GM19351 (cell line): Measurements from ENCODE around the gene PHLDA3.

Experiments used
- ATAC-seq: cut with Tn5 transposase; IDR thresholded peaks from one replicate; pipeline ENCODE4 v1.9.1; 2021; ENCODE audit warnings: mild to moderate bottlenecking, moderate library complexity; ENCODE audit not compliant: unreplicated experiment

Gene PHLDA3

DNA sequence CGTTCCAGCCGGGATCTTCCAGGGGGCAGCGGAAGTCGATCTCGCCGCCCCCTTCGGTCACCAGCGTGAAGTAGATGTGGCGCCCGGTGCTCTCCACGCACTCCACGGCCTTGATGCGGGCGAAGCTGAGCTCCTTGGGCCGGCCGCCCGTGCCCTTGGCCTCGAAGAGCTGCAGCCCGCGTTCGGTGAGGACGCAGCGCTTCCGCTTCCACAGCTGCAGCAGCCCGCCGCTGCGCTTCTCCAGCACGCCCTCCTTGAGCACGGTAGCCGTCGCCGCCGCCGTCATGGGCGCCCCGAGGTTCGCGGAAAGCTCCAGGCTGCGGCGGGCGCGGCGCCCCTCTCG lies 516 bp downstream of the PHLDA3 start:
- ATAC-seq, result peak; percentile 52

DNA sequence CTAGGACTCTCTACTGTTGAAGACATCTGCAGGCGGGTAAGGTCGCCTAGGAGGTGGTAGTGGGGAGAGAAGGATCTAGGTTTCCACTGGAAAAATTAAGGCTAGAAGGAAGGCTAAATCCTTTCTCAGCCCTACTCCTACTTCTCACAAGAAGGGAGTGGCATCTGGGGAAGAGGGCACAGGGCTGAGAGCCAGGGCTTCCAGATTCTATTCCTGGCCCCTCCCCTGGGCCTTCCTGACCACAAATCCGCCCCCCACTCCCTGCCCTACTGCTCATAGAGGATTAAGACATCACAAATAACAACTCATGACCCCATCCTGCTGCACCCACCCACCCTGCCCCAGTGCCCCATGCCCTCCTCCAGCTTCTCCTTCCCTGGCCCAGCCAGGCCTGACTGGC lies 2.5 kb downstream of the PHLDA3 start:
- no peak for ATAC-seq

DNA sequence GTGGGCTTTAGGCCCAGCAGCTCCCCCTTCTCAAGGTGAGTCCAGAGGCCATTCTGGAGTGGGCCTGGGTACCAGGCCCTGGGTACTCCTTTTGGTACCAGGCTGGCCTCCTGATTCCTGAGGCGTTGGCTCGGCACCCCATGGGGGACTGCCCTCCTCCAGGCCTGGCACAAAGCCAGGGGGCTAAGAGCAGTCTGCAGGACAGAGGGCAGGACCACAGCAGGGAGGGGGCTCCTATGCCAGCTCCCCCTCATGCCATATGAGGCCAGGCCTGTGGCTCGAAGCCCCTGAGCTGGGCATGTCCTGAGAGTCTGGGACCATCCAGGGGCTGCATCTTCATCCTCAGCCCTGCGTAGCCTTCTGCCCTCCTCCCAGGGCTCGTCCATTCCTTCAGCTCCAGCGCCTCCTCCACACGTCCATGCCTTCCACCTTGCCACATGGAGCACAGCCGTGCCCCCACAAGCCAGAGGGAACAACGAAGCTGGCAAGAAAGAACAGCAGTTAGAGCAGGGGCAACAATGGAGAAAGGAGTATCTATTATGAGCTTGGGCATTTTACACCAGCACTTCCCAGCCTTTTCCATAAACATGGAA lies 3.2 kb downstream of the PHLDA3 start:
- ATAC-seq, result no peak

DNA sequence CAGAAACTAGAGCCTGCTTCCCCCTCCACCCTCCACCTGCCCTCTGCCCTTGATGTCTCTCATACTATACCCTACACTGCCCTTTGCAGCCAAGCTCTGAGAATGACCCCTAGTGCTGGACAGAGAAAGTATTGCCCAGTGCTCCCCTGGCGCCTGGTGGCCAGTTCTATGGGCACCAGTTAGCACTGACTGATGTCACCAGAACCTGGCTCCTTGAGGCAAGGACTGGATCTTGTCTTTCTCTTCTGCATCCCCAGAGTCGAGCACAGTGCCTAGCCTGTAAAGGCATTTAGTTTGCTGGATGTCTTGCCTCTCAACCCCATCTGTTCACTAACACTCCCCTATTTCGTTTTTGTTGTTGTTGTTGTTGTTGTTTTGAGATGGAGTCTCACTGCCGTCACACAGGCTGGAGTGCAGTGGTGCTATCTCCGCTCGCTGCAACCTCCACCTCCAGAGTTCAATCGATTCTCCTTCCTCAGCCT lies 5.9 kb downstream of the PHLDA3 start:
- ATAC-seq, result no peak

DNA sequence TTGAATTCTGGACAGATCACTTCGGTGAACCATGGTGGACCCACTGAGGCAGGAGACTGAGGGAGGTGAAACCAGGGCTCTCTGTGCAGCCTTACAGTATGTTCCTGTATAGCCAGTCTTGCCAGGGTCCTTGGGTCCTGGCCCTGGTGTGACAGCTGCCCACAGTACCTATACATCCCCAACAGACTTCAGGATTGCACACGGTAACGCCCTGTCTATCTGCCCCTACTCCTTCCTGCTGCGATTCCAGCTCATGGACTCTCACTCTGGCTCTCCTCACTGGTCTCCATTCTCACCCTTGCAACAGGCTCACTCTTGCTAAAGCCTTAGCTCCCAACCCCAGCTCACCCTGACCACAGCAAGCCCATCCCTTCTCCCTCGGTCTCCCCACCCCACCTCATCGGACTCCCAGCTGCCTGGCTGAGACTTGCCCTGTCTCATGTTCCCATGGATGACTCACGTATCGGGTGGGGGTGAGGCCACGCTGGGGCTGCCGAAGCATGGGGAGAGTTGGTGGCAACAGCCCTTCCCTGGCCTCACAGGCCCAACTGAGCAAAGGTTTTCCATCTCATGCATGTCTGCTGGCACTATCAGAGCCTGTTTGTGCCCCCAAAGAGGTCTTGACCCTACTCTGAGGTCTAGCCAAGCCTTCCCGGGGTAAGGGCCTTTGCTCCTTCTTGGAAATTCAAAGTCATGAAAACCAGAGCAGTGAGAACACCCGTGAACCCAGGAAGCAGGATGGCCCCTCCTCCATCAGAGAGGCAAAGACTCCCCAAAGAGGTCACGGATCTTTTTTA lies 7.1 kb downstream of the PHLDA3 start:
- no peak for ATAC-seq

DNA sequence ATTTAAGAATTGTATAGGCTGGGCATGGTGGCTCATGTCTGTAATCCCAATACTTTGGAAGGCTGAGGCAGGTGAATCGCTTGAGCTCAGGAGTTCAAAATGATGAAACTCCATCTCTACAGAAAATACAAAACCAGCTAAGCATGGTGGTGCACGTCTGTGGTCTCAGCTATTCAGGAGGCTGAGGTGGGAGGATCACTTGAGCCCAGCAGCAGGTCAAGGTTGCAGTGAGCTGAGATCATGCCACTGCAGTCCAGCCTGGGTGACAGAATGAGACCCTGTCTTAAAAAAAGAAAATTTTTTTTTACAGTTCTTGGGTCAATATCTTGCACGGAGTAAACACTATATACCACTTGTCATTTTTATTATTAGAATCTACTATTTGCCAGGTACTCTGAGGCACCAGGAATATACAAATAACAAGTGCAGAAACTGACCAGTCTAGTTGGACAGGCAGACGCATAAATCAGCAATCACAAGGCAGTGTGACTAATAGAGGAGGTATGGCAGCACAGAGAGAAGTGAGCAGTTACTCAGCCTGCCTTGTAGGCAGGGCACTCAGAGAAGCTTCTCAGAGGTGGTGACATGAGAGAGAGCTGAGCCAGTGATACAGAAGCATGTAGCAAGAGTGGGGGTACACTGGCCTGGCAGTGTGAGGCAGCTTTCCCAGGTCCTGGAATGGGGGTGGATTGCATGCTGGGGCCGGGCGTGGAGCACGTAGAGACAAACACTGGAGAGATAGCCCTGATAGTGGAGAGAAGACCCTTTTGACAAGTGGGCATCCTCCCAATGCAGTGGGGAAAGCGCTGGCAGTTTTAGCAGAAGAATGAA lies 8.0 kb downstream of the PHLDA3 start:
- no peak for ATAC-seq

DNA sequence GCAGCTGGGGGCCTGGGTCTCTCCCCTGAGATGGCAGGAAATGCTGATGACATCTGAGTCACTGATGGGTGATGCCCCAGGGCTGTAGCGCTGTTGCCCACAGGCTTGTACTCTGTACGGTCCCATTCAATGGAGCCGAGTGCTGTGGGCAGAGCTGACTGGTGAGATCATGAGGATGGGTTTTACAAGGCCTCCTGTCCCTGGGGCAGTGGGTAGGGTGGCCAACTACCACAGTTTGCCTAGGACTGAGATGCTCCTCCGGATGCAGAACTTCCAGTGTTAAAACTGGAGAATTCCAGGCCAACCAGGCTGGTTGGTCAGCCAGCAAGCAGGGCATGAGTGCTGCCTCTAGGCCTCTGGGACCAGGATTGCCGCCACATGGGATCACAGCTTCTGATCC lies 9.2 kb downstream of the PHLDA3 start:
- ATAC-seq, result no peak

DNA sequence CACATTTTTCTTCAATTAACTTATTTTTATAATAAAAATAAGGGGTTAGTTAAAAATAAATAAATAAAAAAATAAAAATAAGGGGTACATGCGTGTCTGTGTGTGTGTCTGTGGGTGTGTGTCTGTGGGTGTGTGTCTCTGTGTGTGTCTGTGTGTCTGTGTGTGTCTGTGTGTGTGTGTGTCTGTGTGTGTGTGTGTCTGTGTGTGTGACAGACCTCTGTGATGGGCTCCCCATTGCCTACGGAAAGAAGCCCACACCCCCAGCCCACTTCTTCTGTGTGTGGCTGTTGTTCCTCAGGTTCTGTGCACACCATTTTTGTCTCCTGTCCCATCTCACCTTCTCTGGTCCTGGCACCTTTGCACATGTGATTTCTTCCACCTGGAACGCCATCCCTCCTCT lies 9.9 kb downstream of the PHLDA3 start:
- ATAC-seq, result no peak

DNA sequence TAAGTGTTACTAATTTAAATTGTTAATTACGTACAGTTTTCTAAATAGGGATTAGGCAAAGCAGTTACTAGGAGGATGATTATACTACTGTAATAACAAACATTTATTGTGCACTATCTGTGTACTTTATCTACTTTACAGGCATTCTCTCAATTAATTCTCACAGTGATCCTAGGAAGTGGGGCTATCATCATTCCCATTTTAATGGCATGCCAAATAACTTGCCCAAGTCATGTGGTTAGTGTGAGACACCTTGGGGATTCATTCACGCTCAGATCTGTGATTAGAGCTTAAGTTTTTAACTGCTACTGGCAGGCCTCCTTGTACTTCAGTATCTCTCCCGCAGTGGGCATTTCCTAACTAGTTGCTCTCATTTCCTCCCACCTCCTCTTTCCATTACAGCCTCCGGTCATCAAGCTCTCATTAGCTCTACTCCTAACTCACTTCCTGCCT lies 11.5 kb downstream of the PHLDA3 start:
- ATAC-seq, result no peak

DNA sequence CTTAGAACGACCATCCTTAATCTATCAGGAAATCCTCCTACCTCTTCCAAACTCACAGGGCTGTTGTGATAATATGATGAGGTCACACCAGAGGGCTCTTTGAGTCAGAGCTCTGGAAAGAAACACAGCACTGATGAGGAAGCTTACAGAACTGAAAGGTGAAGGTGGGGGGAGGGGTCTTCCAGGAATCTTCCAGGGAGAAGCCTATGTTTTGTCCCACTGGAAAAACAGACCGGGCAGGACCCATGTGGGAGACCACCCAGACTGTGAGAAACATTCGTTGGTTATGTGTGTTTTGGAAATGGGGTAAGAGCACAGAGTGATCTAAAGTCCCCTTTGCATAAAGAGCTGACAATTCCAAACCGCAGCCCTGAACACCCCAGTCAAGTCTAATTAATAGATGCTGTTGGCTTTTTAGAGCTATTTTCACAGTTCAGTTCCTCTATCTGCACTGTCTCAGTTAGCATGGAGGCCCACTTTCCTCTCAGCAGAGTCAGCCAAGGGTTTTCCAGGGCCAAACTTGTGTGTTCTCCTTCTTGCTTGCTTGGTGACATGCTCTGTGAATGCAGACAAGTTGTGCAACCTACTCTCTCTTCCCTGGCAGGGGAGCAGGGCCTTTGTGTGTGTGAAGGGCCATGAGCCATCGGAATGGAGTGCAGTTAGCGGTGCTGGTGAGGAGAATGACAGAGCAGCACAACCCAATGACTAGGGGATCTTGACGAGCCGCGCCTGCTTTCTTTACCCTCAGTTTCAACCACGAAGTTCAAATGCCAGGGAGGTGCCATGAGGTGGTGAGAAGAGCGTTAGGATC lies 12.3 kb downstream of the PHLDA3 start:
- ATAC-seq, result peak; percentile 67

DNA sequence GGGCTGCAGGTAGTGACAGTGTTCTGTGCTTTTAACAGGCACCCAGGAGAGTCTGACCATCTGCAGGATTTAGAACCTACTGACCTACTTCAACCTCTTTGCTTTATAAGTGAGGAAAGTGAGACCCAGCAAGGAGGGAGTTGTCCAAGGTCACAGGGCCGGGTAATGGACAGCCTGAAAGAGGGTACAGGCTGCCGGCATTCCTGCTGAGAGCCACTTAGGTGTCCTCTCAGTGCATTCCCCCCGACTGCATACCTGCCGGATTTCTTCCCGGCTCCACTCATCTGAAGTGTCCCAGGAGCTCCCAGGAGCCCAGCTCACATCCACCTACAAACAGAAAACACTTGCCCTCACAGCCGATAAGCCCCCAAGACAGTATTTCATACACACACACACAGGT lies 13.9 kb downstream of the PHLDA3 start:
- no peak for ATAC-seq

DNA sequence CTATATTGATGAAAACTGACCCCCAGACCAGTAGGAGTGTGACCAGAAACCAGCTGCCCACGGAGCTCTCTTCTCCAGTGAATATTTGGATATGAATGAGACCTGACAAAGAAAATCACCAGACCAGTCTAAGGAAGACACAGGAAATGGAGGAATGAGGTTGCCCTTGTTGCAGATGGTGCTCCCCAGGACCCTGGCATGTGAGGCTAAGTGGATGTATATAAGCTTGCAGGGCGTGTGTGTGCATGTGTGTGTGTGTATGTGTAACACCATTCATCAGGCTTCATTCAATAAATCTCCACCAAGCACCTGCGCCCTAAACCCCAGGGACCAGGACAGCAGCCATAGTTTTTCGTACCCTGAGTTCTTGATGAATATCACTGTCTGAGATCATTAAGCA lies 14.4 kb downstream of the PHLDA3 start:
- no peak for ATAC-seq

DNA sequence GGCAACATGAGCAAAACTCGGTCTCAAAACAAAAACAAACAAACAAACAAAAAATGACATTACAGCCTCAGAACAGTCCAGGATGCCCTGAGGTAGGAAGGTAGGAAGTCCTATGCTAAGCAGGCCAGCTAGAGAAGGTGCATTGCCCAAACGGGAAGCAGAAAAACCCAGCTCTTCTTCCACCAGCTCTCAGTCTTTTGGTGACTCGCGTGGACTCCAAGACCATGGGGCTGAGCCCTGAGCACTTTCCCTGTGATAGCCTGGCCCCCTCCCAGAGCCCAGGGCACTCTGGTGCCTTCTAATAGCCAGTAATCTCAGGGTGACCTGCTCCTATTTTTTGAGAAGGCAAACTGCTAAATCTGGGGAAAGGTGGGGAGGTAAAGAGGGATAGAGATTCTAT lies 16.1 kb downstream of the PHLDA3 start:
- no peak for ATAC-seq

DNA sequence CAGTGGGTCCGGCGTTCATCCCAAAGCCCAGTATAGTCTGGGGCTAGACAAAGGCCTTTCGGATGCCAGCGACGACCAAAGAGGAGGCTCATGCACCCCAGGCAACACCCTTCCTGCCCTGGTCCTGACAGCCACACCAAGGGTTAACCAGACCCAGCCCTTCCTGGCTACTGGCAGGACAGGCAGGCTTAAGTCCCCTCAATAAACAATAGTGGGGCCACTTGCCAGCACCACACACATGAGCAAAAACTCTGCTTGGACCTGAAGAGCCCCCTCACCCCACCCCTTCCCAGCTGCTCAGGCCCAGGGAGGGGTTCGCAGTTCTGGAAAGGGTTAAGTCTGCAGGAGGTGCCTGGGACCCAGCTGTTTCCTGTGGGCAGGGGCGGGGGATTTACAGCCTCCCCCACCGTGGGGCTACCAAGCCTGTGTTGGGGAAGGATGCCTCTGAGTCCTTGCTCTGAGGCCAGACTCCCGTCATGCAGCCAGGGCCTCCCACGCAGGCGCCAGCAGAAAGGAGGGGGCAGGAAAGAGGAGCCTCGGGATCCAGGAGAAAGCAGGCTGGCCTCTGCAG lies 18.2 kb downstream of the PHLDA3 start:
- ATAC-seq, result no peak

DNA sequence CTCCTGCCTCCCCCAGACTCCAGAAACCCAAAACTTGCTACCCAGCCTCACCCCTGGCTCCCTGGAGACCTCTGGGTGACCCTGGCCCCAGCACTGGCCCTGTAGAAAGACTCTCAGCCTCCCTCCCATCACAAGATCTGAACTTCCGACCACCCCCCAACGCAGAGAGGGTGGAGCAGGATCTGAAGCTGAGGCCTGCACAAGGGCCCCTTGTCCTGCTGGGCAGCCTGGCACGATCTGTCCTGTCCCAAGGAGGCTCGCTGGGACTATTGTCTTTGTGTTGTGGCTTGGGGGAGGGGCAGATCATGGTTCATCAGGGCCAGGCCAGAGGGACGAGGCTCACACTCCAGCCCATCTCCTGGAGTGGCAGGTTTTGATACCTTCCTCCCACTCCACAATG lies 20.0 kb downstream of the PHLDA3 start:
- ATAC-seq, result no peak

DNA sequence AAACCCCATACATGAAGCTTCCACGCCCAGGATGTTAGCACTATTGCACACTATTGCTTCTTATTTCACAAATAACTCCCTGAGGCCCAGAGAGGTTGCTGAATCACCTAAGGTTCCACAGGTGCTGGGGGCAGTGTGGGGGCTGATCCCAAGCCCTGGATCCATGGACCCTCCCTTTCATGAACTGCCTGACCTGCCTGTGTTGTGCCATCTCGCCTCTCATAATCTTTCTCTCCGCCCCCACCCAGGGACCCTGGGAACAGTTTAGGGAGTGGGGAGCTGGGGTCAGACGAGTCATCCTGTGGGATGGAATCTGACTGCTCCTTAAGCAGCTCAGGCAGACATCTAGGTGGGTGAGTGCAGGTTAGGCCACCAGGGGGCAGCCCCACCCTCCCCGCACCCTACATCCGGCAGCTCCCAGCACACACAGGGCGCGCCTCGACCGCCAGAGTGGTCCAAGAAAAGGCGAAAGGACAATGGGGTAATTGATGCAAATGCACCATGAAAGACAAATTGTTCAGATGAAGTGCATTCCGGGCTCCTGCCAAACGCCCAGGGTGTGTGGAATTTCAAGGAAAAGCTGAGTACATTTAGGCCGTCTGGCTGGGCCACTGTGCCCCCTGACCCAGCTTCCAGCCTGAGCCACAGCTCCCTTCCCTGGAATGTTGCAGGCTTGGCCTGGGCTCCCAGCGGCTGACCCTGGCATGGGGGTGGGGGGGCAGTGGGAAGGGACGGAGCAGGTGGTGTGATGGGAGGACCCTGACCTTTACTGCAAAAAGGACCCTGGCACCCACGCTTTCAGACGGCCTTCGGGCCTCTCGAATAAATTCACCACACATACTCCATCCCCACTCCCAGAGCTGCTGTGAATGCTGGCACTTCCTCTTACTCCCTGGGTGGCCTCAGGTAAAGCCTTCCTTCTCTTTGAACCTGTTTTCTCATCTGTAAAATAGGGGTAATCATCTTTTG lies 20.8 kb downstream of the PHLDA3 start:
- peak; percentile 84 for ATAC-seq

DNA sequence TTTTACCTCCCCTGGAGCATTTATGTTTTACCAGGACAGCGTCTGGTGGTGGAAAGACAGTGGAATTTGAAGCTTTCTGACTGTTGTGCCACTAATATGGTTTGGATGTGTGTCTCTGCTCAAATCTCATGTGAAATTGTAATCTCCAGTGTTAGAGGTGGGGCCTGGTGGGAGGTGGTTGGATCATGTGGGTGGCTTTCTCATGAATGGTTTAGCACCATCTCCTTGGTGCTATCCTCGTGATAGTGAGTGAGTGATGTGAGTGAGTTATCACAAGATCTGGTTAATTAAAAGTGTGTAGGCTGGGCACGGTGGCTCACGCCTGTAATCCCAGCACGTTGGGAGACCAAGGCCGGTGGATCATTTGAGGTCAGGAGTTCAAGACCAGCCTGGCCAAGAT lies 23.7 kb downstream of the PHLDA3 start:
- ATAC-seq, result no peak

DNA sequence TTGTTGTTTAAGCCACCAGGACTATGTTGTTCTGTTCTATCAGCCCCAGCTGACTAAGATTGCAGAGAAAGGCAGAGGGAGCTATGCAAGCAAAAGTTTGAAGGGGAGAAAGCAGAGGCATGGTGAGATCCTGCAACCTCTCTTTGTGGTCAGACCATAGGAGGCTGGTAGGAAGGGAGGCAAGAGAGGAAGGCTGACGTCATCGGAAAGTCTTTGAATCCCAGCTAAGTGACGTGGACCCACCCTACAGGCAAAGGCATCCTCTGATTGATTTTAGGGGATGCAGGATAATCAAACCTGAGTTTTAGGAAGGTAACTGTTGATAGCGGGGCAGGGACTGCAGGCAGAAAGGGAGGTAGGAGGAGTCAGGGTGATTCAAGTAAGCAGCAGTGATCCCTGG lies 24.2 kb downstream of the PHLDA3 start:
- no peak for ATAC-seq

DNA sequence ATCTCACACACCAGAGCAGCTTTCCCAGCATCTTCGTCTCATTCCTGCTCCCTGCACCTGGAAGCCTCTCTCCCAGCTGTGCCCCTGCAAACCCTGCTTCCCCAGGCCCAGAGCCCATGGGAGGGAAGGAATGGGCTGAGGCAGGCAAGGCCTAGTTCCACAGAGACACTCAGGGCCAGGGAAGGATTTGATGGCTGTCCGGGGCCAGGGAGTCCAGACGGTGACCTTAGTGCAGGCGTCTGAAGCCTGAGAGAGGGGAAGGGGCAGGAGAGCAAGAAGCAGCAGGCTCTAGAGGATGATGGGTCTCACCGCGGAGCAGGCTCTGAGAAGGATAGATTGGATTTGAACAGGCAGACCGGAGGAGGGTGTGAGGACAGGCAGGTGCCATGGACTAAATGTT lies 25.2 kb downstream of the PHLDA3 start:
- ATAC-seq, result no peak
